GM12874 (cell line): ENCODE results near the gene RNF167.

Source experiments
- CTCF ChIP-seq: IDR thresholded peaks from 2 replicates; pipeline ENCODE4 v1.5.1; 2011; ENCODE audit warnings: low read depth, mild to moderate bottlenecking, control low read depth, low read length, moderate library complexity; ENCODE audit not compliant: insufficient read depth

The RNF167 gene

GRCh38 chr17:4895657-4896331 lies 44.3 kb upstream of the RNF167 start:
- no peak for TF ChIP-seq CTCF

- no peak for TF ChIP-seq CTCF
Observed at GRCh38 chr17:4896332-4897197, 43.5 kb upstream of the RNF167 start.

GRCh38 chr17:4897198-4897687 lies 42.8 kb upstream of the RNF167 start:
- TF ChIP-seq CTCF = no peak

- TF ChIP-seq CTCF = no peak
Observed at GRCh38 chr17:4897785-4898184, 42.3 kb upstream of the RNF167 start.

GRCh38 chr17:4898351-4898750 lies 41.7 kb upstream of the RNF167 start:
- TF ChIP-seq CTCF = no peak

GRCh38 chr17:4898927-4899326 lies 41.1 kb upstream of the RNF167 start:
- no peak for TF ChIP-seq CTCF
